Measurements from ENCODE around the gene GTF2H1. TPM values are rescaled to one million over a fixed set of nuclear protein-coding genes. Genes with fewer than 3 reads are reported as not detected.

Gene GTF2H1
- total RNA-seq (10 to 100 TPM; 39.6 to 65.4 (median 52.0) TPM), polyA plus RNA-seq (10 to 100 TPM; 18.1 to 25.1 (median 20.2) TPM)
- long read RNA-seq, donor 1, partial matches to known transcripts: 0 of 7 reads
- long read RNA-seq, donor 1, other reads (novel, unspliced or antisense): 0 of 7 reads
- long read RNA-seq, donor 2, partial matches to known transcripts: 0 of 3 reads
- long read RNA-seq, donor 2, other reads (novel, unspliced or antisense): 0 of 3 reads

- Histone ChIP-seq H3K4me1 (peaks cover 40 to 86% (median 60%) of the 10 kb centered on the region in 6 donors), H3K4me3 (peak within 1 kb of the TSS; percentile 44 to 84 (median 70)), H3K27me3 (replicated peaks in 1 of 7) (no peaks in the 10 kb centered on the region), H3K27ac (peak within 1 kb of the TSS; percentile 94 to 99 (median 98)), H3K9me3 (no peaks in the 10 kb centered on the region), H3K36me3 (peaks cover 0 to 30% (median 11%) of the 10 kb centered on the region in 6 donors)
- TF ChIP-seq CTCF (IDR thresholded peaks at IDR 0.05 in 8 of 11, conservative IDR thresholded peaks at IDR 0.05 in 3 of 11): peak in 2 of 11 experiments; percentile 9 to 16
- TF ChIP-seq POLR2A (IDR thresholded peaks at IDR 0.05): peak; percentile 60 to 97 (median 82)
- TF ChIP-seq POLR2AphosphoS5 (IDR thresholded peaks at IDR 0.05): peak; percentile 98 to 99 (median 98)
- WGBS, 5 donors: 0 to 2% (median 0%) methylated on average over 33 to 61 of the region's 61 CpGs
- DNase-seq: peak; percentile 98
- intact Hi-C loops (cut with DNase I; ENCODE audit: low total_unique reads): loop anchor here (5.0 kb wide), 1 partner anchor 75 kb away; no protein-coding TSS in a partner anchor
Measured at GRCh38 chr11:18321969-18322711, at the start of gene GTF2H1, which contains the start of gene HPS5. TSS of gene GTF2H1 (plus strand) at chr11:18322567. CDS start at chr11:18333075, 10,508 bp downstream. TSS of gene HPS5 (minus strand) at chr11:18322140. CDS start at chr11:18317858, 4,282 bp downstream.

GRCh38 chr11:18277565-18278271, 44.6 kb upstream of the GTF2H1 start:
- H3K27me3 ChIP-seq (replicated peaks in 1 of 7): no peaks in the 10 kb centered on the region
- H3K4me1 ChIP-seq: peaks cover 0 to 31% (median 13%) of the 10 kb centered on the region in 6 donors
- no peak for TF ChIP-seq POLR2AphosphoS5 (IDR thresholded peaks at IDR 0.05)
- TF ChIP-seq POLR2A (IDR thresholded peaks at IDR 0.05): no peak
- TF ChIP-seq CTCF (IDR thresholded peaks at IDR 0.05 in 8 of 11, conservative IDR thresholded peaks at IDR 0.05 in 3 of 11): no peak
- peaks cover 0 to 75% (median 26%) of the 10 kb centered on the region in 6 donors for H3K36me3 ChIP-seq
- H3K27ac ChIP-seq: peak overlapping the region in 6 of 8 donors; percentile 6 to 71 (median 54)
- DNase-seq: no peak
- WGBS, 5 donors: 70 to 91% (median 83%) methylated on average over 5 of the region's 5 CpGs
- no peak overlapping the region for H3K4me3 ChIP-seq
- intact Hi-C loops (cut with DNase I; ENCODE audit: low total_unique reads): no loop called here
- H3K9me3 ChIP-seq: no peaks in the 10 kb centered on the region

GRCh38 chr11:18280438-18281045, 41.8 kb upstream of the GTF2H1 start:
- H3K36me3 ChIP-seq: peaks cover 3 to 95% (median 45%) of the 10 kb centered on the region in 6 donors
- intact Hi-C loops (cut with DNase I; ENCODE audit: low total_unique reads): no loop called here
- H3K4me3 ChIP-seq: peak overlapping the region in 1 of 8 donors; percentile 49
- H3K9me3 ChIP-seq: no peaks in the 10 kb centered on the region
- H3K27ac ChIP-seq: peak overlapping the region in 7 of 8 donors; percentile 17 to 80 (median 64)
- TF ChIP-seq POLR2A (IDR thresholded peaks at IDR 0.05): no peak
- TF ChIP-seq POLR2AphosphoS5 (IDR thresholded peaks at IDR 0.05): no peak
- TF ChIP-seq CTCF (IDR thresholded peaks at IDR 0.05 in 8 of 11, conservative IDR thresholded peaks at IDR 0.05 in 3 of 11): no peak
- WGBS, 5 donors: 53 to 72% (median 55%) methylated on average over 4 of the region's 4 CpGs
- H3K4me1 ChIP-seq: peaks cover 0 to 34% (median 15%) of the 10 kb centered on the region in 6 donors
- no peak for DNase-seq
- H3K27me3 ChIP-seq (replicated peaks in 1 of 7): no peaks in the 10 kb centered on the region
